A549 (cell line): ENCODE results near the gene FRMD4A.

ENCODE experiments used
- BHLHE40 ChIP-seq: IDR thresholded peaks from 2 replicates; pipeline ENCODE4 v1.6.1; 2012; ENCODE audit warnings: low read depth, low read length, inconsistent platforms
- CBX2 ChIP-seq: fragments of 200-600 bp; sonication (generic); IDR thresholded peaks from 2 replicates; pipeline ENCODE4 v1.6.1; 2016; ENCODE audit warnings: low read depth, mild to moderate bottlenecking, borderline replicate concordance
- CHD2 ChIP-seq: fragments of 150-350 bp; IDR thresholded peaks from 2 replicates; pipeline ENCODE4 v1.6.1; 2014; ENCODE audit warnings: low read length; ENCODE audit not compliant: partially characterized antibody
- CTCF ChIP-seq: fragments of >200 bp; sonication (Bioruptor Twin); formaldehyde crosslinking; IDR thresholded peaks from 3 replicates; pipeline ENCODE4 v1.5.1; 2016
- EP300 ChIP-seq, 2 experiments: fragments of >200 bp; sonication (Bioruptor Twin); formaldehyde crosslinking; IDR thresholded peaks; 2 replicates in 1 of 2; 3 replicates in 1 of 2; pipeline ENCODE4 v1.6.1; 2016 to 2017
- MAFK ChIP-seq: fragments of 450-650 bp; IDR thresholded peaks from 2 replicates; pipeline ENCODE4 v1.6.1; 2014; ENCODE audit not compliant: partially characterized antibody
- PBX3 ChIP-seq: IDR thresholded peaks from 2 replicates; pipeline ENCODE4 v1.6.1; 2012
- RFX5 ChIP-seq: fragments of 450-650 bp; IDR thresholded peaks from 2 replicates; pipeline ENCODE4 v1.7.1; 2014; ENCODE audit warnings: antibody characterized with exemption, mild to moderate bottlenecking, moderate library complexity
- RNF2 ChIP-seq: fragments of 200-600 bp; sonication (generic); IDR thresholded peaks from 2 replicates; pipeline ENCODE4 v1.6.1; 2016; ENCODE audit warnings: low read depth, mild to moderate bottlenecking, antibody characterized with exemption, moderate library complexity, borderline replicate concordance

GRCh38 chr10:13837966-13838365 lies 492.8 kb downstream of the FRMD4A start:
- TF ChIP-seq EP300 (IDR thresholded peaks at IDR 0.05) (no peak), CTCF (no peak), MAFK (no peak), CBX2 (no peak), RNF2 (no peak), BHLHE40 (no peak), CHD2 (no peak), PBX3 (no peak), RFX5 (no peak)
